Choroid plexus epithelial cell (primary cell): ENCODE data around the gene METAP2.
"Not testable (repeated sequence)": the region's sequence is repeated elsewhere in the genome, so short reads cannot be mapped to it uniquely, and the experiment has no call there.

ENCODE experiments used
- DNase-seq: peaks from one replicate; pipeline ENCODE4 v3.0.0-alpha.2; 2010; ENCODE audit warnings: low read depth
- H3K4me3 ChIP-seq: 2 replicates; pipeline ENCODE4 v1.5.1; 2011; ENCODE audit warnings: low read depth, mild to moderate bottlenecking, control low read depth, low read length, moderate library complexity
- CTCF ChIP-seq: conservative IDR thresholded peaks from 2 replicates; pipeline ENCODE4 v1.5.1; 2011; ENCODE audit warnings: low read depth, mild to moderate bottlenecking, control low read depth, inconsistent platforms, low read length, moderate library complexity

Gene METAP2

GRCh38 chr12:95465275-95465674, 8.7 kb upstream of the METAP2 start:
- no peak for TF ChIP-seq CTCF
- no peak for DNase-seq
- no peak overlapping the region for H3K4me3 ChIP-seq

- no peak for DNase-seq
- H3K4me3 ChIP-seq: no peak overlapping the region
- no peak for TF ChIP-seq CTCF
Measured at GRCh38 chr12:95470300-95470699, 3.7 kb upstream of the METAP2 start.

- DNase-seq: peak; percentile 67
- peak overlapping the region; percentile 93 for H3K4me3 ChIP-seq
- TF ChIP-seq CTCF: no peak
Measured at GRCh38 chr12:95473231-95473883, 595 bp upstream of the METAP2 start.

GRCh38 chr12:95474660-95474958, 657 bp downstream of the METAP2 start:
- peak overlapping the region; percentile 93 for H3K4me3 ChIP-seq
- DNase-seq: no peak
- TF ChIP-seq CTCF: no peak

GRCh38 chr12:95480230-95480629, 6.3 kb downstream of the METAP2 start:
- no peak for TF ChIP-seq CTCF
- peak; percentile 52 for DNase-seq
- no peak overlapping the region for H3K4me3 ChIP-seq

GRCh38 chr12:95481072-95481471, 7.1 kb downstream of the METAP2 start:
- H3K4me3 ChIP-seq: no peak overlapping the region
- peak; percentile 26 for TF ChIP-seq CTCF
- no peak for DNase-seq

- TF ChIP-seq CTCF: no peak
- no peak for DNase-seq
- H3K4me3 ChIP-seq: no peak overlapping the region
Measured at GRCh38 chr12:95481888-95482287, 7.9 kb downstream of the METAP2 start.

- not testable (repeated sequence) for H3K4me3 ChIP-seq
Measured at GRCh38 chr12:95482564-95482963, 8.6 kb downstream of the METAP2 start.

More at GRCh38 chr12:95482564-95482963, 8.6 kb downstream of the METAP2 start:
- DNase-seq: not testable (repeated sequence)
